A549 (cell line): ENCODE data around the gene HCCS.

Experiments
- CTCF ChIP-seq: fragments of >200 bp; sonication (Bioruptor Twin); formaldehyde crosslinking; IDR thresholded peaks from 3 replicates; pipeline ENCODE4 v1.5.1; 2016
- EP300 ChIP-seq, 2 experiments: fragments of >200 bp; sonication (Bioruptor Twin); formaldehyde crosslinking; IDR thresholded peaks; 2 replicates in 1 of 2; 3 replicates in 1 of 2; pipeline ENCODE4 v1.6.1; 2016 to 2017
- JUNB ChIP-seq: fragments of >200 bp; sonication (Bioruptor Twin); formaldehyde crosslinking; IDR thresholded peaks from 2 replicates; pipeline ENCODE4 v1.6.1; 2016
- MAX ChIP-seq: IDR thresholded peaks from 2 replicates; pipeline ENCODE4 v1.6.1; 2012
- RCOR1 ChIP-seq: fragments of 150-350 bp; IDR thresholded peaks from 2 replicates; pipeline ENCODE4 v1.6.1; 2014; ENCODE audit warnings: antibody characterized with exemption, low read length, low read depth
- REST ChIP-seq: fragments of 200-600 bp; sonication (generic); IDR thresholded peaks from 2 replicates; pipeline ENCODE4 v1.6.1; 2016; ENCODE audit warnings: antibody characterized with exemption, mild to moderate bottlenecking, moderate library complexity
- USF2 ChIP-seq: fragments of 450-650 bp; IDR thresholded peaks from 2 replicates; pipeline ENCODE4 v1.6.1; 2014; ENCODE audit warnings: antibody characterized with exemption

GRCh38 chrX:11064851-11065600, 46.1 kb upstream of the HCCS start:
- TF ChIP-seq REST (no peak), CTCF (no peak), USF2 (no peak), JUNB (no peak), MAX (no peak), EP300 (IDR thresholded peaks at IDR 0.05) (no peak), RCOR1 (no peak)
